ENCODE data around the gene ACACA.

GRCh38 chr17:37037590-37038155 is 369.0 kb downstream of the ACACA start:
- TF ChIP-seq GATA3 (IDR thresholded peaks at IDR 0.05; ENCODE audit: low read depth, low read length) (no peak), GATA2 (IDR thresholded peaks at IDR 0.05; ENCODE audit: low read depth, low read length) (no peak)

Data from SH-SY5Y (cell line).